MM.1S (cell line): ENCODE measurements around the gene CRP.

Experiments
- EZH2 ChIP-seq: fragments of 300-600 bp; sonication (generic); optimal IDR thresholded peaks from 2 replicates; pipeline ENCODE3; 2017; ENCODE audit warnings: low read depth, mild to moderate bottlenecking, antibody characterized with exemption, low read length, mixed read lengths
- EZH2phosphoT487 ChIP-seq: fragments of 300-600 bp; sonication (generic); IDR thresholded peaks from 2 replicates; pipeline ENCODE4 v1.6.1; 2018; ENCODE audit warnings: antibody characterized with exemption, low read length
- TF ChIP-seq, protein P1 (sequence below): fragments of 300-600 bp; sonication (generic); IDR thresholded peaks from 2 replicates; pipeline ENCODE4 v1.5.1; 2016; ENCODE audit warnings: antibody characterized with exemption, low read length, mixed read lengths

DNA sequence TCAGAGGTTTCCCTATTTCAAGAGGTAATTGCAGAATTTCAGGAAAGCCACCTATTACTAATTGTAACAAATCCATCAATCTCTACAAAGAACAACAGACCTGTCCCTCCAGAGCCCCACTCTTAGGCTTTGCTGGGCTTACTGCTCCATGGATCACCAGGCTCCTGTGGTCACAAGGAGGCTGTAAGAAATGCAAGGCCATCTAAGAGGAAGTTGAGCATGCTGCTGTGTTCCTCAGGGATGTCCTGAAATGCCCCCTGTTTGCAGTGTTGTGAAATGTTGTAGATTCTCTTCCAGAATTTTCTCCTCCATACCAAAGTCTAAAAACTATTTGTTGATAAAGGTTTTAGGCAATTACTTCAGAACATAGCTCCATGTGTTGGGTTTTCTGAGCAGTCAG lies 42.0 kb upstream of the CRP start:
- TF ChIP-seq, protein P1, sequence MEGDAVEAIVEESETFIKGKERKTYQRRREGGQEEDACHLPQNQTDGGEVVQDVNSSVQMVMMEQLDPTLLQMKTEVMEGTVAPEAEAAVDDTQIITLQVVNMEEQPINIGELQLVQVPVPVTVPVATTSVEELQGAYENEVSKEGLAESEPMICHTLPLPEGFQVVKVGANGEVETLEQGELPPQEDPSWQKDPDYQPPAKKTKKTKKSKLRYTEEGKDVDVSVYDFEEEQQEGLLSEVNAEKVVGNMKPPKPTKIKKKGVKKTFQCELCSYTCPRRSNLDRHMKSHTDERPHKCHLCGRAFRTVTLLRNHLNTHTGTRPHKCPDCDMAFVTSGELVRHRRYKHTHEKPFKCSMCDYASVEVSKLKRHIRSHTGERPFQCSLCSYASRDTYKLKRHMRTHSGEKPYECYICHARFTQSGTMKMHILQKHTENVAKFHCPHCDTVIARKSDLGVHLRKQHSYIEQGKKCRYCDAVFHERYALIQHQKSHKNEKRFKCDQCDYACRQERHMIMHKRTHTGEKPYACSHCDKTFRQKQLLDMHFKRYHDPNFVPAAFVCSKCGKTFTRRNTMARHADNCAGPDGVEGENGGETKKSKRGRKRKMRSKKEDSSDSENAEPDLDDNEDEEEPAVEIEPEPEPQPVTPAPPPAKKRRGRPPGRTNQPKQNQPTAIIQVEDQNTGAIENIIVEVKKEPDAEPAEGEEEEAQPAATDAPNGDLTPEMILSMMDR, result no peak
- TF ChIP-seq EZH2, result no peak
- no peak for TF ChIP-seq EZH2phosphoT487
